GM19043 (cell line): ENCODE results near the gene YIPF3.
"Not testable (repeated sequence)": the region's sequence is repeated elsewhere in the genome, so short reads cannot be mapped to it uniquely, and the experiment has no call there.

Experiments
- ATAC-seq: cut with Tn5 transposase; IDR thresholded peaks from one replicate; pipeline ENCODE4 v1.9.1; 2021; ENCODE audit warnings: low read depth; ENCODE audit not compliant: unreplicated experiment

YIPF3 gene

GRCh38 chr6:43509984-43510826 lies 6.5 kb downstream of the YIPF3 start, which contains the start of gene LRRC73:
TSS of gene LRRC73 (minus strand) at chr6:43510346. CDS start at chr6:43509785, 561 bp downstream.
- peak; percentile 67 for ATAC-seq

GRCh38 chr6:43509142-43509983 lies 7.4 kb downstream of the YIPF3 start:
- ATAC-seq: no peak

- no peak for ATAC-seq
These were observed 8.1 kb downstream of the YIPF3 start for GRCh38 chr6:43508481-43509141.

- no peak for ATAC-seq
These were observed 9.9 kb downstream of the YIPF3 start for GRCh38 chr6:43506667-43507471.

- ATAC-seq: no peak
These were observed 10.6 kb downstream of the YIPF3 start for GRCh38 chr6:43506171-43506570.

- ATAC-seq: no peak
These were observed 11.0 kb downstream of the YIPF3 start for GRCh38 chr6:43505718-43506117.

GRCh38 chr6:43504756-43505593 lies 11.8 kb downstream of the YIPF3 start:
- no peak for ATAC-seq

GRCh38 chr6:43503443-43503842 lies 13.3 kb downstream of the YIPF3 start:
- ATAC-seq: no peak

- no peak for ATAC-seq
These were observed 14.1 kb downstream of the YIPF3 start for GRCh38 chr6:43502666-43503065.

- ATAC-seq: no peak
These were observed 15.8 kb downstream of the YIPF3 start for GRCh38 chr6:43500921-43501320.

GRCh38 chr6:43499028-43499815 lies 17.5 kb downstream of the YIPF3 start:
- ATAC-seq: no peak

- not testable (repeated sequence) for ATAC-seq
These were observed 18.4 kb downstream of the YIPF3 start for GRCh38 chr6:43498291-43498690.

GRCh38 chr6:43497689-43498088 lies 19.0 kb downstream of the YIPF3 start:
- no peak for ATAC-seq

- ATAC-seq: no peak
These were observed 19.7 kb downstream of the YIPF3 start for GRCh38 chr6:43497129-43497396.

- ATAC-seq: no peak
These were observed 20.2 kb downstream of the YIPF3 start for GRCh38 chr6:43496370-43497128.

- ATAC-seq: no peak
These were observed 21.3 kb downstream of the YIPF3 start for GRCh38 chr6:43495409-43495941.

GRCh38 chr6:43494766-43495165 lies 22.0 kb downstream of the YIPF3 start:
- ATAC-seq: no peak

- ATAC-seq: no peak
These were observed 22.4 kb downstream of the YIPF3 start for GRCh38 chr6:43494321-43494720.
